VCaP (cell line): ENCODE data around the gene LIN9.

Experiments
- H3K27ac ChIP-seq: fragments of 450-650 bp; 2 replicates; pipeline ENCODE4 v1.5.1; 2017
- TF ChIP-seq, protein P1 (sequence below): fragments of 450-650 bp; conservative IDR thresholded peaks from 2 replicates; pipeline ENCODE4 v1.5.1; 2017; ENCODE audit warnings: mild to moderate bottlenecking, moderate library complexity

The LIN9 gene

GRCh38 chr1:226239421-226239820 lies 69.5 kb downstream of the LIN9 start:
- no peak overlapping the region for H3K27ac ChIP-seq
- TF ChIP-seq, protein P1, sequence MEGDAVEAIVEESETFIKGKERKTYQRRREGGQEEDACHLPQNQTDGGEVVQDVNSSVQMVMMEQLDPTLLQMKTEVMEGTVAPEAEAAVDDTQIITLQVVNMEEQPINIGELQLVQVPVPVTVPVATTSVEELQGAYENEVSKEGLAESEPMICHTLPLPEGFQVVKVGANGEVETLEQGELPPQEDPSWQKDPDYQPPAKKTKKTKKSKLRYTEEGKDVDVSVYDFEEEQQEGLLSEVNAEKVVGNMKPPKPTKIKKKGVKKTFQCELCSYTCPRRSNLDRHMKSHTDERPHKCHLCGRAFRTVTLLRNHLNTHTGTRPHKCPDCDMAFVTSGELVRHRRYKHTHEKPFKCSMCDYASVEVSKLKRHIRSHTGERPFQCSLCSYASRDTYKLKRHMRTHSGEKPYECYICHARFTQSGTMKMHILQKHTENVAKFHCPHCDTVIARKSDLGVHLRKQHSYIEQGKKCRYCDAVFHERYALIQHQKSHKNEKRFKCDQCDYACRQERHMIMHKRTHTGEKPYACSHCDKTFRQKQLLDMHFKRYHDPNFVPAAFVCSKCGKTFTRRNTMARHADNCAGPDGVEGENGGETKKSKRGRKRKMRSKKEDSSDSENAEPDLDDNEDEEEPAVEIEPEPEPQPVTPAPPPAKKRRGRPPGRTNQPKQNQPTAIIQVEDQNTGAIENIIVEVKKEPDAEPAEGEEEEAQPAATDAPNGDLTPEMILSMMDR = no peak

- no peak overlapping the region for H3K27ac ChIP-seq
- TF ChIP-seq, protein P1 = no peak
Observed at GRCh38 chr1:226236826-226237225, 72.1 kb downstream of the LIN9 start.

- H3K27ac ChIP-seq = no peak overlapping the region
- TF ChIP-seq, protein P1 = no peak
Observed at GRCh38 chr1:226233806-226234205, 75.2 kb downstream of the LIN9 start.

GRCh38 chr1:226233293-226233692 lies 75.7 kb downstream of the LIN9 start:
- TF ChIP-seq, protein P1 = no peak
- no peak overlapping the region for H3K27ac ChIP-seq

GRCh38 chr1:226226601-226227000 lies 82.4 kb downstream of the LIN9 start:
- TF ChIP-seq, protein P1 = no peak

GRCh38 chr1:226223786-226224244 lies 85.1 kb downstream of the LIN9 start:
- TF ChIP-seq, protein P1 = peak; percentile 9; the same call in 1 of the 2 replicates
- H3K27ac ChIP-seq = no peak overlapping the region

More at GRCh38 chr1:226226601-226227000, 82.4 kb downstream of the LIN9 start:
- no peak overlapping the region for H3K27ac ChIP-seq

DNA sequence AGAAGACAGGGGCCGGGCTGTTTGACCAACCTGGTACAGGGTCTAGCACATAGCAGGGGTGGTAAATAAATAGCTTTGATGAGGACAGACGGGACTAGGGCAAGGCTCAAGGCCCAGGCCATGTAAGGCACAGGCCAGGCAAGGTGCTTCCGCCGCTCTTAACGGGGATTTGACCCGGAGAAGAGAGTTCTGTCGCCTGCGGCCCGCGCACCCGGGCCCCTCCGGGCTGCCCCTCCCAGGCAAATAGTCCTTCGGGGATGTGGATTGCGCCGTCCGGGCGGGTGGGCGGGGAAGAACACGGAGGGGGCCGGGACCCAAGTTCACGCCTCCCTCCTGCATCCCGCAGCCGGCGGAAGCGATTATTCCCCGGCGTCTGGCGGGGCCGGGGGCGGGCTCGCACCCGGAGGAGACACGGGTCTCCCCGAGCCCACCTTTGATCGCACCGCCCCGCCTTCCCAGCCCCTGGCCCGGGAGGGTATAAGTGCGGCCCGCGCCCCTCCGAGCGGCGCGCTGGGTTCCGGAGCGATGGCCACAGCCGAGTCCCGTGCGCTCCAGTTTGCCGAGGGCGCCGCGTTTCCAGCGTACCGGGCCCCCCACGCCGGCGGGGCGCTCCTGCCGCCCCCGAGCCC lies 85.7 kb downstream of the LIN9 start, which contains the start of gene MIXL1:
MIXL1 (plus strand) TSS at position 508 of the 629 bp plus-strand sequence; CDS start at position 526, 18 bp downstream.
- no peak within 1 kb of the TSS for H3K27ac ChIP-seq
- TF ChIP-seq, protein P1 = no peak
